Activated T-cell treated with anti-CD3 and anti-CD28 coated beads for 48 hours (primary cell): ENCODE results near the gene PQBP1.

Experiments
- DNase-seq: peaks from one replicate; pipeline ENCODE4 v3.0.0-alpha.2; 2020; ENCODE audit warnings: low read depth

The PQBP1 gene

DNA sequence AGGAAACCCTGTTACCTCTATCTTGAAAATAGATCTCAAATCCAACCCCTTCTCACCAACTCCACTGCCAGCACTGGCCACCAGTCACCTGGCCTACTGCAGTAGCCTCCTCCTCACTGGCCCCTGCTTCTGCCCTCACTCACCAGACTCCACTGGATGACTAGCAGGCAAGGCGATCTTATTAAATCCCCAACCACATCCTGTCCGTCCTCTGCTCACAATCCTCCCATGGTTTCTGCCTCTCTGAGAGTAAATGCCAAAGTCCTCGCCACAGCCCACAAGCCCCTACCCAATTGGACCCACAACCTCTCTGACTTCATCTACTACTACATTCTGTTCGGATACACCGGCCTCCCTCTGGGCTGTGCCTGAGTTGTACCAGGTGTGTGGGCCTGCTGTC lies 26.5 kb downstream of the PQBP1 start:
- DNase-seq, result no peak

DNA sequence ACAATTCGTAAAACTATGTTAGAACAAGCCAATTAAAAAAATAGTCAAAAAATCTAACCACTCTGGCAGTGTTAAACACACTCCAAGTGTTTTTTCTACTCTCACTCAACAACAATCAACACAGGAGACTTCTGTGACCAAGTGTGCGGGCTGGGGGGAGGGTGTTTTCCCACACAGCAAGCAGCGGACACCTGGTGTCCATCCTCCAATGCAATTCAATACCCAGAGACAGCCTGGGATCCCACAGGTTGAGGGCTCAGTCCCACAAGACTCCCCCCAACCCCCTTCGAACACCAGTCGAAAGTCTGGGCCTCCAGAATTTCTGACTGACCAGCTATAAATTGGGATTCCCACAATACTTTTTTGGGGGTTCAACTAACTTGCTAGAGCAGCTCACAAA lies 29.4 kb downstream of the PQBP1 start:
- no peak for DNase-seq

DNA sequence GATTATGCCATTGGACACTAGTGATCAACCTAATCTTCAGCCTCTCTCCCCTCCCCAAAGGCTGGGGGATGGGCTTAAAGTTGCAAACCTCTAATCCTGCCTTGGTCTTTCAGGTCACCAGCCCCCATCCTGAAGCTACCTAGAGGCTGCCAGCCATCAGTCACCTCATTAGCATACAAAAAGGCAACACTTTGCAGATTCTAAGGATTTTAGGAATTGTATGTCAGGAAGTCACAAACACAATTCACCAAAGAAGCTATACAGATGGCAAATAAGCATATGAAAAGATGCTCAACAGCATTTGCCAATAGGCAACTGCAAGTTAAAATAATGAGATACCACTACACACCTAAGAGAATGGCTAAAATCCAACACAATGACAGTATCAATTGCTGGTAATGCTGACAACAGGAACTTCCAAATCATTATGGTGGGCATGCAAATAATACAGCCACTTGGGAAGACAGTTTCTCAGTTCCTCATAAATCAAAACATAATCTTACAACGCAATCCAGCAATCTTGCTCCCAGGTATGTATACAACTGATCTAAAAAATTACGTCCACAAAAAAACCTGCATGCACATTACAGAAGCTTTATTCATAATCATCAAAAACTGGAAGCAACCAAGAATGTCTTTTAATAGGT lies 30.1 kb downstream of the PQBP1 start:
- DNase-seq, result no peak

DNA sequence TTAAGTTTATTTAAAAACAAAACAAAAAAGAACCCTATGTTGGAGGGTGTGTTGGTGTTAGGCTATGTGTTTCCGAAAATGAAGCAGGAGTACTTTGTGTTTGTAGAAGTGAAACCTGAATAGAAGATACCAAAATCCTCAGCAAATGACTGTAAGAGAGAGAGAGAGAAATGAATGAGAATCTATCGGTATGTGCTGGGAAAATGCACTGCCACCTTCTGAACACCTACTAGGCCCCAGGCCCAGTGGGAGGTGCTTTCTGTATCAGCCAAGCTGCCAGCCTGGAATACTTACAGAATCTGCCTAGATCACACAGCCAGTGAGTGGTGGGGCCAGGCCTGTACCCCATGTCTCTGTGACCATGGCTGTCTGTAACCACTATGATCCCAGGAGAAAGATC lies 36.0 kb downstream of the PQBP1 start:
- DNase-seq, result no peak

DNA sequence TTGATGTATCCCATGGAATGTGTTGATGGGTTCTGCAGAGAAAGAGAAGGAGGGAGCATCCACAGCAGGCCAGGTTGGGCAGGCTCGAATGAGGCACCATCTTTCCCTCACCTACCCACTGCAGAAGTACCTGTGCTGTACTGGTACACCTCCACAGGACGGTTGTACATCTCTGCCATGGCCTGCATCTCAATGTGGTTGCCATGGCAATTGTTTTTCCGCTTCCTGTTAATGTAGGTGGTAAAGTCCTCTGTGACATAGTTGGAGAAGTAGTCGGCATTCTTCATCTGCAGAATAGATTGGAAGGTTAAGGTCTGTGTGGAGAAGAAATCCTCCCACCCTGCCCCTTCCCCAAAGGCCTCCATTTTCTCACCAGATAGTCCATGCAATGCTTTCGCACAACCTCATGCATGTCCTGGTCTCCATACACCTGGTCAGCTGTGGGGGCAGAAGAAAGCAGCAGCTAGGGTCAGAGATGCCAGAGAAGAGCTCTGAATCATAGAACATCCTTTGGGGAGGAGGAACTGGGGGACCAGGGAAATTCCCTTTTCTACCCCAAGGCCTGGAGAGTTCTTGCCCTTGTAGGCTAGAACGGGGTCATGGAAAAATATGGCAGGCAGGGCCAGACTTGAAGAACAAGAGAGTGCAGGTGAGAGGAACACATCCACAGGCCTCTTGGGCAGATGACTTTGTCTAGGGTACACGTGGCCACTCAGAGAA lies 37.0 kb downstream of the PQBP1 start:
- DNase-seq, result no peak

DNA sequence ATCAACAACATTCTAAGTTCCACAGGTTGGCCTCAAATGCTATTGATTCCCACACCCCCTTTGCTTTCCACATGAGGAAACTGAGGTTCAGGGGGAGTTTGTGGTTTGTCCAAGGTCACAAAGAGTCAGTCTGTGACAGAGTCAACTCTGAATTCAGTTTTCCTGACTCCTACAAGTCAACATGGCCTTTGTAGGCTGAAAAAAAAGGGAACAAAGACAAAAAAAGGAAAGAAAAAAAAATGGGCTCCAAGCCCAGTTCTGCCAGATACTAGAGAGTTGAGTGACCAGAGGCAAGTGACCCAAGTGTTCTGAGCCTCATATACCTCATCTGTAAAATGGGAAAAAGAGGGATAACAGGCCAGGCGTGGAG lies 37.6 kb downstream of the PQBP1 start:
- DNase-seq, result no peak

DNA sequence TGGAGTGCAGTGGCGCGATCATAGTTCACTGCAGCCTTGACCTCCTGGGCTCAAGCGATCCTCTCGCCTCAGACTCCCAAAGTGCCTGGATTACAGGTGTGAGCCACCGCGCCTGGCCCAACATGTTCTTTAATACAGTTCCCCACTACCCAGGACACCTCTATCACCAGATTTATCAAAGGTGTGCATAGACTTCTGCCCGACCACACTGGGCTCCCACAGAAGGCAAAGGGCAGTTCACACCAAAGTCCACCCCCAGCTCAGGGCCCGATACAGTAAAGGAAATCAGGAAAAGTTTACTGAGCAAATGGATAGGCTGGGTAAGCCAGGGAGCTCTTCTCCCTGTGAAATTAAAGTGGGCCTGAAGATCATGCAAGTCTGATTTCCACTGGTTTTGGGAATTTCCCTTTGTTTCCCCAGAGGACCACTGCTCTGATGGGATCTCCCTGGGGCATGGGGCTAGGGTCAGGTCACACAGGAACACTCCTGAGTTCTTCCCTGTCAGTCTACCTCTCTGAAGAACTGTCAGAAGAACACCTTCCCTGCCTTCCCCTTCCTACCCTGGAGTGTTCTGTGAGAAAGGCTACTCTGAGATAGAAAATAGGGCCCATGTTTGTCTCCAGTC lies 38.8 kb downstream of the PQBP1 start:
- no peak for DNase-seq

DNA sequence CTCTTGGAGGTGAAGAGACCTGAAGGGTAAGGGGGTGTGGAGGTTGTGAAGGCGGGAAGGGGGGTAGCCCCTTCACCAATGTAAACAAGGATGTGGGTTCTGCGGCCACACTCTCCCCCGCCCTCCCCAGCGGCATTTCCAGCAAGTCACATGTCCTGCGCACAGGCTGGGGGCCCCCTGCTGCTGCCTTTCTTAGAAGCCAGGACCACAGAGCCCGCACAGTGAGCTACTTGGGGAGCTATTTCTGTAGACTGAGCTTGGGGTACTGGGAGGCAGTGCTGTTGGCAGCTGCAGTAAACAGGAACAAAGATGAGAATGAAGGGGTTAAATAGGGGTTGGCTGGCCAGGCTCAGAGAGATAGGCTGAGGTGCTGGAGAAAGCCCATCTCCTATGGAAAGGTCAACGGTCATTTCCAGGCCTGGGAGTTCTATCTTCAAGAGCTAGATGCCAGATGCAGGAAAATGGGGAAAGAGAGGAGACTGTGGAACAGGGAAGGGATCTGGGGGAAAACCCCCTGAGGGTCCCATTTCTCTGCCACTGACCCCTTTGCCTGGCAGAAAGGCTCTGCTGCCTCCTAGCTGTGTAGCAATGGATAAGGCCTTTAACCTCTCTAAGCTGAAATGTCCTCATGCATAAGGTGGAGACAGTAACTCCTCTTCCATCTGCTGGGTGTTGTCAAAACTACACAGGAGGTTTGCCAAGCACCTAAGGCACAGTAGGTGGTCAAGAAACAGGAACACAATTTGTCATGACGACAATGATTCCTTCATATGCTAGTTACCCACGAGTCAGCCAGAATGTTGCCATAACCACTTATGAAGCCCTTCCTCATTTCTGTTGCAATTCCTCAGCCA lies 39.6 kb downstream of the PQBP1 start:
- DNase-seq, result peak; percentile 80

DNA sequence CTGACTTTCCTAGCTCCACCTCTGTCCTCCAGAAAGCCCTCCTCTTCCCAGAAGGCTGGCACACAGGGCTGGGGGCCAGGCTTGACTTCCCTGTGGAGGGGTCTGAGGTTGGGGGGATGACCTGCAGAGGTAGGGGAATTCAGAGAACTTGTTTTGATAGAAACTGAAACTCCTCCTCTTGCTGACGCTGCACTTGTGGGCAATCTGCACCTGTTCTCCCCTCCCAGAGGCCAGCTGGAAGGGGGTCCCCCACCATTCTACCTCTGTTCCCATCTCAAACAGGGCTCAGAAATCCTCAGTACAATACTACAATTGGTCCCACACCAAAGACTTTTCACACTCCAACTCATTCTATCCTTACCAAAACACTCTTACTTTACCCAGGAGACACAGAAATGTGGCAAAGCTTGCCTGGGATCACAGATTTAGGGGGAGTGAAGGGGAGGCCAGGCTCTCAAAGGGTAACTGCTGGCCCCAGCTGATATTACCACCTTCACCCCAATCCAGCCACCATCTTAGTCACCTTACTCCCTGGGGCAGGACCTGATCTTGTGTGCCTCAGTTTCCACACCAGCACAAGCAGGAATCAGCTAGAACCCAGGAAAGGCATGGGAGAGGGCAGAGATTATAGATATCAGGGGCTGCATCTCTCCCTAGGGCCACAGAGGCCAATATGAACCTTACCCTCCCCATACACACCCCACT lies 41.1 kb downstream of the PQBP1 start:
- peak; percentile 64 for DNase-seq

DNA sequence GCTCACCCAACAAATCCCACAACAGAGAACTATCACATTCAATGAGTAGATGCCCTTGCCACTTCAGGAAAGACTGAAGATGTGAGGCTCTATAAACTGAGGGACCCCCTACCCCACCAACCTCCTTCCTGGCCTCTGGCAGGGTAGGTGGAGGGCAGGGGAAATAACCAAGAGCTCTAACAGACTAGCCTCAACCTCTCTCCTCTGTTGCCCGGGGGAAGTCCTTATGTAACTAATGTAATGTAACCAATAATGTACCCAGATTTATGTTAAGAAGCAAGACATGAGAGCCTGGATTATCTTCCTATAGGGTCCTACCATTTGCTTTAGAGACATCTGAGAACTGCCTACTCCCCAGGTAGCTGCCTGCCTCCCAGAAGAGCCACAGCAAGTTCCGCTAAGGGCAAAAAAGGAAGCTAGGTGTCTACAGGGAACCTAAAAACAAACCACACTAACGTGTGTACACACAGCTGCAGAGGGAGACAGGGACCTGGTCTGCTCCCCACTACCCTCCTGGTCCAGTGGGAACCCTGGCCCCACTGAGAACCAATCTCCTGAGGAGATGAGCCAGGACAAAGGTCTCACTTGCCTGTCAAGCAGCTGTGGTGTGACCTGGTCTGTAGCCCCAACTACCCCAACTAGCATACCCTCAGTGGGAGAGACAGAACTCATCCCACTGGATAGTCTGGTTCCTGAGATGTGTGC lies 41.9 kb downstream of the PQBP1 start:
- DNase-seq, result no peak

DNA sequence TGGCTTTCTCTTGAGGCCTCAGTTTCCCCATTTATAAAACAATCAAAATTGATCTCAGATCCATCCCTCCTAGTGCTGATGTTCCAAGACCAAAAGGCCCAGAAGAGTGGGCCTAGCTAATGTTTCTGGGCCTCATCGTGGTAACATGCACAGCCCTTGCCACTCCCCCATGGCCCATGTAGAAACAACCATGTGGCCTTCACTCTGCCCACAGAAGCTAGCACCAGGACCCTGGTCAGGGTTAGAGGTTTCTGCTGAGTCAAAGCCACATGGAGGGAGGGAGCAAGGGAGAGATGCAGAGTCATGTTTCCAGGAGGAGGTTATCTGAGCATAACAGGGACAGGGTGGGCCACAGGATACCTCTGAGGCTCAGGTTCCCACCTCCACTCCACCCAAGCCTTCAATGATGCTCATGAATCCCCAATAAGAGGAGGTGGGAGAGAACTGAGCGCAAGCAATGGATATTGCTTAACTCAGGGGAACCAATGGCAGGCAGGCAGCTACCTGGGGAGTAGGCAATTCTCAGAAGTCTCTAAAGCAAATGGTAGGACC lies 42.8 kb downstream of the PQBP1 start:
- DNase-seq, result no peak

DNA sequence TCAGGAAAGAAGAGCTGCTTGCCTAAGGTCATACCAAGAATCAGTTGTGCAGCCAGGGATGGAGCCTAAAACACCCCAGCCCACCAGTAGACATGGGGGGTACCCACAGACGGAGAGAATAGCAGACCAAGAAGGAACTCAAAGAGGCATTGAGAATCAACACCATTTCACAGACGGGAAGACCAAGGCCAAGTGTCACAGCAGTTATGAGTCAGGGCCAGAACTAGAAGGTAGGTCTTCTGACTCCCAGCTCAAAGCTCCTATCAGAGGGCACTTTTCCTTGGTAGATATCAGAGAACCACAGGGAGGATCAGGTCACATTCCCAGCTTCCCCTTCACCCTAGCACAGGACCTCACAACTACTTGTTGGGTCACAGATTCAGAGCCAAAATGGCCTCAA lies 45.2 kb downstream of the PQBP1 start:
- no peak for DNase-seq

DNA sequence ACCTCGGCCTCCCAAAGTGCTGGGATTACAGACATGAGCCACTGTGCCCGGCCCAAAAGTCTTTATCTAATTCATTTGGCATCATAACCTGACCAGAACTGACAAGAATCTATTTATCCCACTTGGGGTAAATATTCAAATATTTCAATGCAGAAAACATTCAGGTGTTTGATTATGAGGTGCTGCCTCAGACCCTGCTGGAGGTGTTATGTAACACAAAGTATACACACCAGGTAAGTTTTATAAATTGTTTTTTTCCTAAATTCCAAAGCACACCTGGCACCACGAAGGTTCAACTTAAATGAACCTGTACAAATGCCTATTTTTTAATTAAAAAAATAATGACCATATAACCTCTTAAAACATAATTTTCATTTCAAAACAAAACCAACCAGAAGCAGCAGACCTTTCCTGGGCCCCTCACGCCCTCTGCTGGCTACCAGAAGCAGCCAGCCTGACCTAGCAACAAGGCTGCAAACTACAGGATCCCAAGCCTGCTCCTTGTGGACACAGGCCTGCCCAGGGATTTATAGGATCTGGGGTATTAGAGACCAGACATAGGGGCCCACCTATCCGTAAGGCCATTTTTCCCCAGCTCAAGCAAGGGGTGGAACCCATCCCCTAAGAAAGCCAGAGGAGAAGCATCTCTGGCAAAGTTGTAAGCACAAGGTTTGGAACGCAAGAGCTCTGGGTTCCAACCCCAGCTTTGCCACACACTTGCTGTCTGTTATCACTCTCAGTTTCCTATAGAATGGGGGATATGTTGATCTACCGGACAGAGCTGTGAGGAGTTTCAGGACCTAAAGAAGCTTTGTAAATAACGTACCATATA lies 48.0 kb downstream of the PQBP1 start:
- no peak for DNase-seq

DNA sequence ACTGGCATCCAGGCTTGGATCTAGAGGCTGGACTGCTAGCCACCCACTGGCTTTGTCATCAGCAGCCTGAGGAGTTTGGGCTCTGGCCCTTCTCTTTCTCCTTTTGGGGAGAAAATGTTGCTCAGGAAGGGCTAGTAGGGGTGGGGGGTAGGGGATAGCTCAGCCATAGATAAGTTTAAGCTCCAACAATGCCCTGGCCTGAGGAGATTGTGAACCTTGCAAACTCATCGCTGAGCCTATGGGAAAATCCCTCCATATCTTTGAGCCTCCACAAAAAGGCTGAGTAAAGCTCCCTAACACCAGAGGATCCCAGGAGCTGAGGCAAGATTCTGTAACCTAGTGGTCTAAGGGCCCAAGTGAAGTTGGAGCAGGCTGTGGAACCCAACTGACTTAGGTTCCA lies 50.9 kb downstream of the PQBP1 start:
- DNase-seq, result no peak
